OCI-LY3 (cell line): ENCODE data around the gene RNU11.

Experiments used
- CTCF ChIP-seq: fragments of 200-600, 300-600 bp; sonication (generic); IDR thresholded peaks from 2 replicates; pipeline ENCODE4 v1.5.1; 2014; ENCODE audit warnings: antibody characterized with exemption, low read length, low read depth
- EZH2phosphoT487 ChIP-seq: fragments of 200-600 bp; shearing (Covaris generic); IDR thresholded peaks from 2 replicates; pipeline ENCODE4 v1.6.1; 2018; ENCODE audit warnings: antibody characterized with exemption, mixed run types, low read depth

GRCh38 chr1:28640766-28641165 is 7.6 kb upstream of the RNU11 start:
- TF ChIP-seq CTCF (no peak), EZH2phosphoT487 (no peak)
